CD4-positive, alpha-beta T cell (primary cell): Measurements from ENCODE around the gene JHY. TPM values are rescaled to one million over a fixed set of nuclear protein-coding genes. Genes with fewer than 3 reads are reported as not detected.

Source experiments
- ATAC-seq: fragments of 200-7000 bp; cut with Tn5 transposase; one replicate; pipeline ENCODE4 v1.10.0; 2022; ENCODE audit warnings: mild to moderate bottlenecking; ENCODE audit not compliant: poor library complexity
- CTCF ChIA-PET: fragments of 350-600 bp; sonication (Branson Sonifier 250); formaldehyde crosslinking; loops from one replicate; lab custom pipeline; 2021; ENCODE audit warnings: antibody characterized with exemption, inconsistent platforms; lab: Charles Lee
- POLR2A ChIA-PET: fragments of 350-600 bp; sonication (Branson Sonifier 250); formaldehyde crosslinking; loops from one replicate; lab custom pipeline; 2021; ENCODE audit warnings: antibody characterized with exemption, inconsistent platforms; lab: Charles Lee
- DNase-seq, 14 experiments: peaks; one replicate each; pipeline ENCODE4 v3.0.0-alpha.2; 2013 to 2020; ENCODE audit warnings: mixed read lengths in 2 of 14
- H3K27ac ChIP-seq, 2 donors: one replicate each; pipeline versions ENCODE4 v1.5.1 to v1.7.0; 2013; ENCODE audit warnings: low read length in 2 of 2, low read depth in 1 of 2, mild to moderate bottlenecking in 1 of 2
- H3K27me3 ChIP-seq, 2 experiments: 1 replicate in 1 of 2; 2 replicates in 1 of 2; pipeline versions ENCODE4 v1.6.1 to v1.7.0; 2013; ENCODE audit warnings: low read length in 2 of 2, control low read depth in 1 of 2, mild to moderate bottlenecking in 1 of 2, moderate library complexity in 1 of 2; ENCODE audit not compliant: insufficient read depth in 2 of 2, control insufficient read depth in 1 of 2
- H3K36me3 ChIP-seq: one replicate; pipeline ENCODE4 v1.6.1; 2013; ENCODE audit warnings: low read length, control low read depth; ENCODE audit not compliant: insufficient read depth
- H3K4me1 ChIP-seq: one replicate; pipeline ENCODE4 v1.6.1; 2013; ENCODE audit warnings: low read length, control low read depth; ENCODE audit not compliant: insufficient read depth
- H3K4me3 ChIP-seq: one replicate; pipeline ENCODE4 v1.5.1; 2013; ENCODE audit warnings: mild to moderate bottlenecking, low read length, moderate library complexity
- H3K9me3 ChIP-seq, 2 experiments: 1 replicate in 1 of 2; 2 replicates in 1 of 2; pipeline versions ENCODE4 v1.6.1 to v1.7.0; 2013; ENCODE audit warnings: low read length in 2 of 2, mild to moderate bottlenecking in 2 of 2, control low read depth in 1 of 2, moderate library complexity in 1 of 2; ENCODE audit not compliant: control insufficient read depth in 1 of 2, insufficient read depth in 1 of 2
- H3K27ac Mint-ChIP-seq: one replicate; pipeline ENCODE4 v1.8.0; 2020; ENCODE audit warnings: mixed read lengths
- H3K27me3 Mint-ChIP-seq: one replicate; pipeline ENCODE4 v1.8.0; 2021; ENCODE audit warnings: mixed read lengths
- H3K36me3 Mint-ChIP-seq: one replicate; pipeline ENCODE4 v1.8.0; 2021; ENCODE audit warnings: low read depth, mixed read lengths
- H3K4me1 Mint-ChIP-seq: one replicate; pipeline ENCODE4 v1.8.0; 2021; ENCODE audit warnings: low read depth, mixed read lengths
- H3K4me3 Mint-ChIP-seq: one replicate; pipeline ENCODE4 v1.8.0; 2020; ENCODE audit warnings: mild to moderate bottlenecking, mixed read lengths
- H3K9me3 Mint-ChIP-seq: one replicate; pipeline ENCODE4 v1.8.0; 2020; ENCODE audit warnings: mixed read lengths
- CTCF ChIP-seq: fragments of 200-600 bp; IDR thresholded peaks from one replicate; pipeline ENCODE4 v1.8.0; 2022; ENCODE audit warnings: antibody characterized with exemption, mild to moderate bottlenecking
- intact Hi-C, 2 experiments: fragments of 100-400 bp; cut with DNase I in 1 of 2; cut with micrococcal nuclease in 1 of 2; formaldehyde crosslinking; loops; one replicate each; pipeline versions ENCODE4 v1.15.1 to v1.9.0; 2023 to 2025; cut with DNase I, micrococcal nuclease
- total RNA-seq, 174 experiments: library from RNA in 2 of 174; stranded (reverse) in 2 of 174; gene quantifications; one replicate each; pipeline ENCODE4 v1.2.3 and lab custom pipeline; 2021 to 2026

The JHY gene
- total RNA-seq, 2 experiments from 2014 or later, result 4.6 to 4.7 TPM

DNA sequence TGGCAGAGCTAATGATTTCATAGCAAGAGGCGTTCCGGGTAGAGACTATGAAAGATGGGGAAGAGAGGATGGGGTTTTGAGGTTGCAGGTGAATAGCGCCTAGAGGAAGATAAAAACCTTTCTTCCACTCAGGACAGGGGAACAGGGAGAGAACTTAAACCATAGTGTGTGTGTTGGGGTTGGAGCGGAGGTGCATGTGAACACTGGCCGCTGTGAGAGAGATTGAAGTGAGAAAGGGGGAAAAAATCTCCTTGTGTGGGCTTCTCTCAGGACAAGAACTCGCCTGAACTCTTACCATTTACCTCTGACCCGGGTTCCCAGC, 95.7 kb downstream of the JHY start:
- Histone ChIP-seq H3K4me1 (peaks cover 20% of the 10 kb centered on the region), H3K27me3 (peaks cover 87 to 100% of the 10 kb centered on the region in 2 experiments), H3K9me3 (peaks cover 0 to 46% of the 10 kb centered on the region in 2 experiments), H3K27ac (no peak overlapping the region), H3K4me3 (no peak overlapping the region), H3K36me3 (no peaks in the 10 kb centered on the region)
- POLR2A ChIA-PET, result no interaction called here
- no peak for TF ChIP-seq CTCF
- Mint-ChIP-seq H3K4me3 (no peak overlapping the region), H3K9me3 (peaks cover 2% of the 10 kb centered on the region), H3K27ac (no peak overlapping the region), H3K4me1 (peaks cover 53% of the 10 kb centered on the region), H3K27me3 (peaks cover 95% of the 10 kb centered on the region), H3K36me3 (no peaks in the 10 kb centered on the region)
- CTCF ChIA-PET, result no interaction called here
- ATAC-seq, result no peak
- DNase-seq, result no peak
- intact Hi-C loops, result no loop called here

DNA sequence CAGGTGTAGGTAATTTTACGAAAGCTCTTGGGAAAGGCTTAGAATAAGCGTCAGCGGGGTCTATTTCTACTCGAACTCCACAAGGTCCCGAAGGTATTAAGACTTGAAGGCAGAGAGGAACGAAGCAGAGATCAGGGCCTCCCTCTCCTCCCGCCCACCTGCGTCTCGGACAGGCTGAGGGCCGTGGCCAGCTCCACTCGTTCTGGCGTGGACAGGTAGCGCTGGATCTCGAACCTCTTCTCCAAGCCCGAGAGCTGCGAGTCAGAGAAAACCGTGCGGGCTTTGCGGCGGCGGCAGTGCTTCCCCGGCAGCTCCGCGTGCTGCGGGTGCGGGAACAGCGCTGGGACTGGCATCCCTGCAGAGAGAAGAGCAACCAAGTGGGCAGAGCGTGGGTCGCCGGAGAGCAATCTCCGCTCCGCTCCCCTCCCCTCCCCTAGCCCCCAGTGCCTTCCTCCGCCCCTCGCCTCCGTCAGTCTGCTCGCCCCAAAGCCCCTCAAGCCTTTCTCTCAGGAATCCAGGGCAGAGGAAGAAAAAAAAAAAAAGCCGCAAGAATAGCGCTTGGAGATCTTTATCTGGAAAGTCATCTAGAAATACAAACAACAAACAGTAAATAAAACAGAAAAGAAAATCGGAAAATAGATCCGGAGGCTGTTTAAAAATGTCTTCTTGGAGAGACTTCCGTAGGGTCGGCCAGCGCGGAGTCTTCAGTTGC, 96.7 kb downstream of the JHY start:
- intact Hi-C loops, result no loop called here
- no peak overlapping the region for H3K27ac Mint-ChIP-seq

GRCh38 chr11:122979815-122980595, 97.4 kb downstream of the JHY start:
- TF ChIP-seq CTCF, result no peak
- CTCF ChIA-PET, result no interaction called here
- intact Hi-C loops, result no loop called here
- peaks cover 59% of the 10 kb centered on the region for H3K4me1 Mint-ChIP-seq
- no peaks in the 10 kb centered on the region for H3K36me3 Mint-ChIP-seq
- no peak overlapping the region for H3K27ac ChIP-seq
- H3K36me3 ChIP-seq, result no peaks in the 10 kb centered on the region
- H3K4me3 ChIP-seq, result no peak overlapping the region
- peaks cover 0 to 58% of the 10 kb centered on the region in 2 experiments for H3K9me3 ChIP-seq
- DNase-seq, result no peak
- POLR2A ChIA-PET, result no interaction called here
- peaks cover 95% of the 10 kb centered on the region for H3K27me3 Mint-ChIP-seq
- peaks cover 2% of the 10 kb centered on the region for H3K9me3 Mint-ChIP-seq
- ATAC-seq, result no peak
- H3K27ac Mint-ChIP-seq, result no peak overlapping the region
- peaks cover 37% of the 10 kb centered on the region for H3K4me1 ChIP-seq
- peaks cover 92 to 99% of the 10 kb centered on the region in 2 experiments for H3K27me3 ChIP-seq
- H3K4me3 Mint-ChIP-seq, result no peak overlapping the region

More for the DNA sequence above, 96.7 kb downstream of the JHY start:
- CTCF ChIA-PET, result no interaction called here
- no peaks in the 10 kb centered on the region for H3K36me3 Mint-ChIP-seq
- Histone ChIP-seq H3K27ac (no peak overlapping the region), H3K4me3 (no peak overlapping the region), H3K36me3 (no peaks in the 10 kb centered on the region), H3K27me3 (peaks cover 90 to 100% of the 10 kb centered on the region in 2 experiments), H3K4me1 (peaks cover 30% of the 10 kb centered on the region), H3K9me3 (peaks cover 0 to 54% of the 10 kb centered on the region in 2 experiments)
- no peak for TF ChIP-seq CTCF
- H3K9me3 Mint-ChIP-seq, result peaks cover 2% of the 10 kb centered on the region
- peaks cover 59% of the 10 kb centered on the region for H3K4me1 Mint-ChIP-seq
- ATAC-seq (no peak), DNase-seq (no peak)
- H3K4me3 Mint-ChIP-seq, result no peak overlapping the region
- peaks cover 95% of the 10 kb centered on the region for H3K27me3 Mint-ChIP-seq
- POLR2A ChIA-PET, result no interaction called here
